HG02678 (cell line): ENCODE data around the gene MAPK8IP1.

ENCODE experiments used
- ATAC-seq: cut with Tn5 transposase; IDR thresholded peaks from one replicate; pipeline ENCODE4 v1.9.1; 2021; ENCODE audit warnings: mild to moderate bottlenecking, moderate library complexity; ENCODE audit not compliant: unreplicated experiment

Gene MAPK8IP1

DNA sequence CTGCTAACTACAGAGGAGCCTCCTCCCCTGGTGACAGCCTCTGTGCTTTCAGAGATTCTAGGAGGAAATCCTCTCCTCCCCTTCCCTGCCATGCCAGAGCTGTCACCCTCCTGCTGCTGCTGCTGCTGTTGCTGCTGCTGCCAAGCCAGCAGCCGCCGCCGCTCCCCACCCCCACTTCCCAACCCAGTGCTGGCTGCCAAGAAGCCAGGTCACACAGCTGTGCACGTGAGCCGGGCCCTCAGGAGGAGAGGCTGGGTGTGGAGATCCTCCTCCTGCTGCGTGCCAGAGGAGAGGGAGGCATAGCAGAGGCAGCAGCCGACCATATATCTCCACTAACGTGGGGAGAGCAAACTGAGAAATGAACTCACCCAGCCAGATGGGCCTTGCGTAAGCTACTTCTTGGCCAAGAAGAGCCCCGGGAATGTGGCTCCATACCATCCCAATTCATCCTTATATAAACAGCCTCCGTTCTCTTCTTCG, 25.8 kb upstream of the MAPK8IP1 start:
- no peak for ATAC-seq

- ATAC-seq = no peak
Measured at GRCh38 chr11:45860348-45860747, 25.1 kb upstream of the MAPK8IP1 start.

GRCh38 chr11:45860764-45861510, 24.5 kb upstream of the MAPK8IP1 start:
- ATAC-seq = no peak

GRCh38 chr11:45864041-45864440, 21.4 kb upstream of the MAPK8IP1 start:
- ATAC-seq = no peak

DNA sequence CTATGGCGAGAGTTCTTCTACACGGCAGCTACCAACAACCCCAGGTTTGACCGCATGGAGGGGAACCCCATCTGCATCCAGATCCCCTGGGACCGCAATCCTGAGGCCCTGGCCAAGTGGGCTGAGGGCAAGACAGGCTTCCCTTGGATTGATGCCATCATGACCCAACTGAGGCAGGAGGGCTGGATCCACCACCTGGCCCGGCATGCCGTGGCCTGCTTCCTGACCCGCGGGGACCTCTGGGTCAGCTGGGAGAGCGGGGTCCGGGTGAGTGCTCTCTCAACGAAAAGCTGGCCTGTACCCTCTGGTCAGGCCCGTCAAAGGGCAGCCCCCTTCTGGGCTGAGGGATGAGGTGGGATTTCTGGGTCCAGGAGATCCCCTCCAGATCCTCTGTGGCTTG, 15.9 kb upstream of the MAPK8IP1 start:
- ATAC-seq = no peak

GRCh38 chr11:45870706-45871105, 14.7 kb upstream of the MAPK8IP1 start:
- ATAC-seq = no peak

DNA sequence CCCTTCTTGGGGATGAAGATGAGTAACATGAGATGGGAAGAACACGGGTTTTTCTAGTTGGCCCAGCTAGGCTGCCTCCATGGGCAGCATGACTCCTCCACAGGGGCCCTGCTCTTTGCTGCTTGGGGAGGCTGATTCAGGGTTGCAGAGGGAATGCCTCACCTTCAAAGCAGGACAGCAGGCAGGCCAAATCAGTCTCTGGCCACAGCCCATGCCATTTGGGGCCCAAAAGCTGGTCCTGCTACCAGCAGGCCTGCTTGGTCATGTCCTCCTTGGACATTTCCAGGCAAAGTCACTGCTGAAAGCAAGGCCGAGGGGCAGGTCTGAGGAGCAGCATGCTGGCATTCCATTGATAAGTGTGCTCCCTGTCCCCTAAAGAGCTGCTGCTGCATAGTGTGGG, 13.8 kb upstream of the MAPK8IP1 start:
- no peak for ATAC-seq

DNA sequence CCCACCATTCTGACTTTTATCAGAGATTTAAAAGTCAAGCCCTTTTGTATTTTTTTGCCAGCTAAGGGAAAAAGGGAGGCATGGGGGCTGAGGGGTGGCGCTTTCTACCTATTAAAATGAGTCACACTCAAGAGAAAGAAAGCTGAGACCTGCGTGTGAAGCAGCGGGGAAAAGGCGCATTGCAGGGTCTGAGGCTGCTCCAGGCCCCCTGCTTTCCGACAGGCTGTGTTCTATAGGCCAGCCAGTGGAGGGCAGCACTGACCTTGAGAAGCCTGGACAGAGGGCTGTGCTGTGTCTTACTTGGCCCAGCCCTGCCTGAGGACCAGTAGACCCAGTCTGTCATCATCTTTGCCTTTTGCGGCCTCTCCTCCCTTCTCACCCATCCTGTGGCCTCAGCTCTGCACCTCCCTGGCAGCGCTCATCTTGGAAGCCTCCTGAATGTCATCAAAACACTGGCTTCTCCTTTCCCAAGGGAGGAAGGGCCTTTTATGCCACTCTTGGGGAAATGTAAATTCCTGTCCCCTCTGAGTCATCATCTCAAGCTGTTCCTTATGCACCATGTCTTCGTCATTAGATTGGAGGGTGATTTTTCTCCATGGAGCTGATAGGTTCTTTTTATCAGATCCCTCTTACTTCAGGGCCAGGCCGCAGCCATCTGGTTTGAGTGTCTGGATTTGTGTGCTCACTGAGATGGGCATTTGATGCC, 12.6 kb upstream of the MAPK8IP1 start:
- ATAC-seq = no peak

GRCh38 chr11:45876401-45876800, 9.1 kb upstream of the MAPK8IP1 start:
- ATAC-seq = no peak

DNA sequence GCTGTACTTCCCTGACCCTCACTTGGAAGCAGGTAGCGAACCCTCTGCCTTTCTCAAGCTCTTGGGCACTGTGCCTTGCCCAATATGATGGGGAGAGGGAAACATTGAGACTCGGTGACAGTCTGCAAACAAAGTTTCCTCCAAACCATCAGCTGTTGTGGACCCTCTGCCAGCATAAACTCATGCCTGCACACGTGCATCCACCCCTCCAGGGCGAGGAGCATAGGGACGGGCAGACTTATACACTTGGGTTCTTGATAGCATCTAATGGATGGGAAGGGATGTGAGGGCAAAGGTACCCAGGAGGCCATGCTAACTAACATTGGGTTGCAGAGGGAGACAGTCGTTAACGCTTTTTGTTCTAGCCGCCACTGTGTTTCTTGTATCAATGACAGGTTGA, 8.2 kb upstream of the MAPK8IP1 start:
- no peak for ATAC-seq

DNA sequence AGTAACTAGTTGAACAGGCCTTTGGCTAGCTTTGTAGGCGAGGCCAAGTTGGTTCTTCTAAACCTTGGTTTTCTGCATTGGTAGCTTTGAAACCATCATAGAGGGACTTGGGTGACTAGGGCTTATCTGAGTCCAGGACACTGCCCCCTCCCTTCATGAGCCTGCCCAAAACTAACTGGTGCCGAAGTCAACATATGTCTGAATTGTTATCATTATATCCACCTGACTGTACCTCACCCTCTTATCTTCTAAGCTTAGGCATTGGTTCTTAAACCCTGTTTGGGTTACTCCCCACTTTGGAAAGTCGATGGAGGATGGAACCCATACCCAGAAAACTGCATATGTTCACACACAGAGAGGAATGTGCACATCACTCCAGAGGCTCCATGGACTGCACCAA, 7.6 kb upstream of the MAPK8IP1 start:
- no peak for ATAC-seq

DNA sequence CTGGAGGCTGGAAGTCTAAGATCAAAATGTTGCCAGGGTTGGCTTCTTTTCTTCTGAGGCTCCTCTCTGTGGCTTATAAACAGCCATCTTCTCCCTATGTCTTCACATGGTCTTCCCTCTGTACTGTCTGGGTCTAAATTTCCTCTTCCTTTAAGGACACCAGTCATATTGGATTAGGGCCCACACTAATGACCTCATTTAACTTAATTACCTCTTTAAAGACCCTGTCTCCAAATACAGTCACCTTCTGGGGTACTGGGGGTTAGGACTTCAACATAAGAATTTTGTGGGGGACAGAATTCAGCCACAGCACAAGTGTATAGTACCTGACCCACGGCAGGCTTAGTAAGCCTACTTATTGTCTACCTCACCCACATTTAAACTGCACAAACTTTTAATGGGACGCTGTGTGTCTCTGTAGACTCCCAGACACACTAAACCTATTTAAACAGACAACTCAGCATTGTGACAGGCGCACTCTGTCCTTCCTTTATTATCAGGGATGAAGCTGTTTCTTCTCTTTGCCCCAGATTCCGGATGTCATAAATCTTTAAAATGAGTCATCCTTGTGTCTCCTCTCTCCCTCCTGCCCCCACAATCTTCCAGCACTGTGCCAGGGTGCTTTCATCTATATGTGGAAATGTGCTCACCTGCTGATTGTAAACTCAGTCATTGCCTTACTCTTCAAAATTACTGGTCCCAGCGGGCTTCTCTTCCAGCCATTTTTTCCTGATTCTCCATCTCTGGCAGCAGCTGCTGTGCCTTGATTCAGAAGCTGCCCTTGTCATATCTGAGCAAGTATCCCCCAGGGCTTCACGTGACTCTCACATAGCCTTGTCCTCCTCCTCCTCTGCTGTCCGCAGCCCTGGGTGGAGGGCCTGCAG, 5.4 kb upstream of the MAPK8IP1 start:
- ATAC-seq = no peak

DNA sequence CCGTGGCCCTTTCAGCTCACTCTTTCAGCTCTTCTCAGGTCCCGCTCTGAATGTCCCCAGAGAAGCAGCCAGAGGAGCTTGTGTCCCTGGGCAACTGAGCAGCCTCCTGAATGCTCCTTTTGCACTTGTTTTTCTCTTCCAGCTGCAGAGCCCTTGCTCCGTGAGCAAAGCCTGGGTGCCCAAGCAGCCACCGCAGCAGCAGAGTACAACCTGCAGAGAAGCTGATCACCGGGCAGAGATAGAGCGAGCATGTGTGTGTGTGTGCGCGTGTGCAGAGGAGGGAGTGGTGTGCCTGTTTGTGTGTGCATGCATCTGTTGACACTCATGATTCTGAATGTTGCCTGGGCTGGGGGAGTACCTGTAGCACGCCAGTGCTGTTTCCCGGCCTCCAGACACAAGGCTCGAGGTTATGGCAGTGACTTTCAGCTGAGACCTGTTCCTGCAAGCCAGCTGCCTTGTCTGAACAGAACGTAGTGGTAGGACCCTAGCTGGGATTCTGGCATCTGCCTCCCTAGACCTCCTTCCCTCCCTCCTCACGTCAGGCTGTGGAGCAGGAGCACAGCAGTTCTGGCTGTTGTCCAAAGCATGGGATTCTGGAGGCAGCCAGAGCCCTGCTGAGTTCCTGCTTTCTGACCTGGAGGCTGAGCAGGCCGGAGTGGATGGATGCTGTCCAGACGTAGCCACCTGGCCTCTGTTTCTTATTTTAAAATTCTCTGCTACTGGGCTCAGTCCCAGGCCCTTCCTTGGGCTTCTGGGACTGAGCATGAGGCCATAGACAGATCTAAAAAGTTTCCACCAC, 4.5 kb upstream of the MAPK8IP1 start:
- ATAC-seq = no peak

DNA sequence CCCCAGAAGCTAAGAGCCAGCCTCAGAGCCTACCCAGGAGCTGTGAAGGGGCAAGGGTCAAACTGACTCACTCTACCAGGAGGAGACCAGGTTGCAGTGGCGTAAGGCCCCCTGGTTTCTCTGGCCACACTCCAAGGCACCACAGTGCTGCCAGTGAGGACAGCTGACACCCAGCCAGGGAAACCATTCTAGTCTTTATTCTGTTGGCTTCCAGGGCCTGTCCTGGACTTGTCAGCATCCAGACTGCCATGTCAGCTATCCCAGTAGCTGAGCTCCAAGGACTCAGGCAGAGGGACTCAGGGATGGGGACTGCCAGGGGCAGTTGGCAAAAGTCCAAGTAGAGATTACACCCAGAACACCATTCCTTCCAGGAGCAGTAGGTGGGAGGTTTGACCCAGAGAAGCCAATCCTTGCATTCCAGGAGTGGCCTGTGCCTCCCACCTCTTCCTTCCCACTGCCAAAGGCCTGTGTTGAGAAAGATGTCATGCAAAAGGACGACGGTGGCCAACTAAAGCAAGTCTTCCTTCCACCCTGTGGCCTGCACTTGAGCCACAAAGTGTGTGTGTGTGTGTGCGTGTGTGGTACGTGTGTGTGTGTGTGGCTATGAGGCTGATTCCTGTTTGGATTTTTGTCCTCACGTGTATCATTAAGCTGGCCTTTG, 3.6 kb upstream of the MAPK8IP1 start:
- no peak for ATAC-seq

GRCh38 chr11:45884596-45885185, 760 bp upstream of the MAPK8IP1 start:
- no peak for ATAC-seq

GRCh38 chr11:45885921-45886721, 670 bp downstream of the MAPK8IP1 start:
- no peak for ATAC-seq

DNA sequence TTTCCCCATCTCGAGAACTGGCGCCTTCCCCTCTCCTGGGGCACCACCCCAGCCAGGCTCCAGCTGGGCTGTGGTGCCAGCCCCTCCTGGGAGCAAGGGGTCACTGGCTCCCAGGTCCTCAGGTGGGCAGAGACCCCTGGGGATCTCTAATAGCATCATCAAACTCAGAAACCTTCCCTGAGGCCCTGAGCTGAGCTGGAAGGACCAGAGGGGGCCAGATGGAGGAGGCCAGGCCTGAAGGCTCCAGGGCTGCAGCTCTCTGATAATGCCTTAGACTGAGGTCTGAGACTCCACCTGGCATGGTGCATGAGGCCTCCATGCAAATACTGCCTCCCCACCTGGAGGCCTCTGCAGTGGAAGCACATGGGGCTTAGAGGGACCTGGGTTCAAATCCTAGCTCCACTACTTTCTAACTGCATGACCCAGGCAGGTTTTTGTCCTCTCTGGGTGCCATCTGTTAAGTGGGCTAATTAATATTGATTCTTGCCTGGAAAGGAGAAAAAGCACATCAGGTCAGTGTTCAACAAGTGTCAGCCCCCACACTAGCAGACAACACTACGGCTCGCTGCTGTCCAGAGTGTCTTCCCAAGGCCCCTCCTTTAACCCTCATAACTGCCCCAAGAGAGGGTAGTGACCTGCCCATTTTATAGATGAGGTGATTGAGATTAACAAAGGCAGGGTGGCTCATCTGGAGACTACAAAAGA, 1.5 kb downstream of the MAPK8IP1 start:
- ATAC-seq = no peak

- ATAC-seq = no peak
Measured at GRCh38 chr11:45887587-45887986, 2.1 kb downstream of the MAPK8IP1 start.
